ENCODE data around the gene EHD3. TPM values are rescaled to one million over a fixed set of nuclear protein-coding genes. Genes with fewer than 3 reads are reported as not detected.

The EHD3 gene
- total and polyA plus RNA-seq, 4 donors = 7.2 to 20.2 (median 13.2) TPM

GRCh38 chr2:31188131-31188530, 45.8 kb upstream of the EHD3 start:
- Histone ChIP-seq H3K4me3 (ENCODE audit: low read depth in 1 of 3, low read length in 3 of 3) (no peak overlapping the region), H3K4me1 (ENCODE audit: control insufficient read depth in 4 of 4, insufficient read depth in 4 of 4, low read length in 3 of 4) (no peaks in the 10 kb centered on the region), H3K9me3 (ENCODE audit: control insufficient read depth in 4 of 4, low read length in 3 of 4) (peaks cover 0 to 3% (median 0%) of the 10 kb centered on the region in 4 donors), H3K27me3 (ENCODE audit: control insufficient read depth in 4 of 4, insufficient read depth in 4 of 4, low read length in 3 of 4) (peaks cover 0 to 3% (median 0%) of the 10 kb centered on the region in 4 donors), H3K9ac (ENCODE audit: low read depth in 1 of 2, low read length in 2 of 2) (no peak overlapping the region), H3K27ac (ENCODE audit: low read depth in 1 of 2, low read length in 2 of 2) (no peak overlapping the region), H3K36me3 (ENCODE audit: control insufficient read depth in 4 of 4, insufficient read depth in 3 of 4, low read depth in 1 of 4, low read length in 3 of 4) (no peaks in the 10 kb centered on the region)
- TF ChIP-seq REST (IDR thresholded peaks at IDR 0.05) (no peak), HNF4A (conservative IDR thresholded peaks at IDR 0.05) (no peak), RAD21 (IDR thresholded peaks at IDR 0.05) (no peak), MAX (IDR thresholded peaks at IDR 0.05) (no peak), NR2F2 (IDR thresholded peaks at IDR 0.05) (no peak), GABPA (IDR thresholded peaks at IDR 0.05 in 1 of 2, conservative IDR thresholded peaks at IDR 0.05 in 1 of 2) (no peak), JUND (IDR thresholded peaks at IDR 0.05) (no peak)
- DNase-seq (ENCODE audit: low spot score) = no peak
- WGBS = 53% methylated on average over 5 of the region's 5 CpGs

- TF ChIP-seq EGR1 (IDR thresholded peaks at IDR 0.05; ENCODE audit: low read depth in 2 of 2) (no peak), RXRA (IDR thresholded peaks at IDR 0.05) (no peak), MAX (IDR thresholded peaks at IDR 0.05) (no peak), FOXA1 (IDR thresholded peaks at IDR 0.05) (no peak), TAF1 (conservative IDR thresholded peaks at IDR 0.05) (no peak), GABPA (IDR thresholded peaks at IDR 0.05 in 1 of 2, conservative IDR thresholded peaks at IDR 0.05 in 1 of 2) (no peak), HNF4G (IDR thresholded peaks at IDR 0.05) (no peak), REST (IDR thresholded peaks at IDR 0.05) (no peak), HNF4A (conservative IDR thresholded peaks at IDR 0.05) (no peak), ATF3 (IDR thresholded peaks at IDR 0.05) (no peak), RAD21 (IDR thresholded peaks at IDR 0.05) (no peak), SP1 (IDR thresholded peaks at IDR 0.05) (no peak), FOXA2 (IDR thresholded peaks at IDR 0.05) (no peak), ZBTB33 (IDR thresholded peaks at IDR 0.05) (no peak), YY1 (IDR thresholded peaks at IDR 0.05) (no peak), JUND (IDR thresholded peaks at IDR 0.05) (no peak), NR2F2 (IDR thresholded peaks at IDR 0.05) (no peak), CTCF (IDR thresholded peaks at IDR 0.05; ENCODE audit: low read depth, low read length, missing input control) (no peak)
Observed at GRCh38 chr2:31189141-31189540, 44.8 kb upstream of the EHD3 start.

More at GRCh38 chr2:31189141-31189540, 44.8 kb upstream of the EHD3 start:
- no peak for DNase-seq (ENCODE audit: low spot score)
- Histone ChIP-seq H3K27ac (ENCODE audit: low read depth in 1 of 2, low read length in 2 of 2) (no peak overlapping the region), H3K4me3 (ENCODE audit: low read depth in 1 of 3, low read length in 3 of 3) (no peak overlapping the region), H3K27me3 (ENCODE audit: control insufficient read depth in 4 of 4, insufficient read depth in 4 of 4, low read length in 3 of 4) (peaks cover 0 to 3% (median 0%) of the 10 kb centered on the region in 4 donors), H3K36me3 (ENCODE audit: control insufficient read depth in 4 of 4, insufficient read depth in 3 of 4, low read depth in 1 of 4, low read length in 3 of 4) (no peaks in the 10 kb centered on the region), H3K4me1 (ENCODE audit: control insufficient read depth in 4 of 4, insufficient read depth in 4 of 4, low read length in 3 of 4) (no peaks in the 10 kb centered on the region), H3K9me3 (ENCODE audit: control insufficient read depth in 4 of 4, low read length in 3 of 4) (peaks cover 0 to 3% (median 0%) of the 10 kb centered on the region in 4 donors), H3K9ac (ENCODE audit: low read depth in 1 of 2, low read length in 2 of 2) (no peak overlapping the region)
- 81% methylated on average over 4 of the region's 4 CpGs for WGBS
